GM12801 (cell line): ENCODE data around the gene TMEM30B.

ENCODE experiments used
- TF ChIP-seq, protein P1 (sequence below): IDR thresholded peaks from one replicate; pipeline ENCODE4 v1.5.1; 2011; ENCODE audit warnings: control low read depth; ENCODE audit not compliant: insufficient read length; ENCODE audit errors: extremely low read depth

Gene TMEM30B

DNA sequence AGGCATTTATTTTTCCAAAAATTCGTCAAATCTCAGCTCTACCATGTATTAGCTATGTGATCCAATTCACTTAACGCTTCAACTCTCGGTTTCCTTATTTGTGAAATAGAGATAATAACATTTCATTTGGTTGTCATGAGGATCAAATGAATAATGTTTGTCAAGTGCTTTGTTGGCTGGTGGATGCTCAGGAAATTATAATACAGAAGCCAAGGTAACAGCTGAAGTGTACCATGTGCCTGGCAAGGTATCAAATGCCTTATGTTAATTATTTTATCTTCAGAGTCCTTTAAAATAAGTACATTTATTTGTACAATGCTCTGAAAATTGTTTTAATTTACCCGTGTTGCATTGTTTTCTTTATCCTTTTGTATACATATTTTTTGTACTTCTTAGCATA lies 34.2 kb upstream of the TMEM30B start:
- TF ChIP-seq, protein P1, sequence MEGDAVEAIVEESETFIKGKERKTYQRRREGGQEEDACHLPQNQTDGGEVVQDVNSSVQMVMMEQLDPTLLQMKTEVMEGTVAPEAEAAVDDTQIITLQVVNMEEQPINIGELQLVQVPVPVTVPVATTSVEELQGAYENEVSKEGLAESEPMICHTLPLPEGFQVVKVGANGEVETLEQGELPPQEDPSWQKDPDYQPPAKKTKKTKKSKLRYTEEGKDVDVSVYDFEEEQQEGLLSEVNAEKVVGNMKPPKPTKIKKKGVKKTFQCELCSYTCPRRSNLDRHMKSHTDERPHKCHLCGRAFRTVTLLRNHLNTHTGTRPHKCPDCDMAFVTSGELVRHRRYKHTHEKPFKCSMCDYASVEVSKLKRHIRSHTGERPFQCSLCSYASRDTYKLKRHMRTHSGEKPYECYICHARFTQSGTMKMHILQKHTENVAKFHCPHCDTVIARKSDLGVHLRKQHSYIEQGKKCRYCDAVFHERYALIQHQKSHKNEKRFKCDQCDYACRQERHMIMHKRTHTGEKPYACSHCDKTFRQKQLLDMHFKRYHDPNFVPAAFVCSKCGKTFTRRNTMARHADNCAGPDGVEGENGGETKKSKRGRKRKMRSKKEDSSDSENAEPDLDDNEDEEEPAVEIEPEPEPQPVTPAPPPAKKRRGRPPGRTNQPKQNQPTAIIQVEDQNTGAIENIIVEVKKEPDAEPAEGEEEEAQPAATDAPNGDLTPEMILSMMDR = no peak

- TF ChIP-seq, protein P1 = no peak
Observed at GRCh38 chr14:61308198-61308597, 27.1 kb upstream of the TMEM30B start.

DNA sequence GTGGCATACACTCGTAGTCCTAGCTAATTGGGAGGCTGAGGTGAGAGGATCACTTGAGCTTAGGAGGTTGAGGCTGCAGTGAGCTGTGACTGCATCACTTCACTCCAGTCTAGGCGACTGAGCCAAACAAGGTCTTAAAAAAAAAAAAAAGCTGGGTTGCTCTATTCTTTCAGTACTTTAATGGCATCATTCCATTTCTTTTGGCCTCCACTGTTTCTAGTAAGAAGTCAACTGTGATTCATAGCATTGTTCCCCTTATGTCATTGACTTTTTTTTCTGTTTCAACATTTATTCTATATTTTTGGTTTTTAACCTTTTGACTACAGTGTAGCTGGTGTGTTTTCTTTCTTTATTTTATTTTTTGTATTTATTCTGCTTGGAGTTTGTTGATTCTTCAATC lies 23.6 kb upstream of the TMEM30B start:
- TF ChIP-seq, protein P1 = no peak

DNA sequence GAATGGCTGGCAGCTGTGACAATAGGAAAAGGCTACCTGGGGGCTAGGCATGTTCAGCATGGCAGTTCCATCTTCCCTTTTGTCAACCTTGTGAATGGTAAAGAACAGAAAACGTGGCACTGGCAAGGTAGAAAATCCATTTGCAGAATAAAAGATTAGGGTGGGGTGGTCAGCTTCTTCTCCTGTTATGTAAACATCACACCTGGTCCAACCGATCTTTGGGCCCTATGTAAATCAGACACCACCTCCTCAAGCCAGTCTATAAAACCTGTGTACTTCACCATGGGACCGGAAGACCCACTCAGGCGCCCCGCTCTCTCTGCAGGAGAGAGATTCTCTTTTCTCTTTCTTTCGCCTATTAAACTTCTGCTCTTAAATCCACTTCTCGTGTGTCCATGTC lies 19.6 kb upstream of the TMEM30B start:
- TF ChIP-seq, protein P1 = no peak

- TF ChIP-seq, protein P1 = no peak
Observed at GRCh38 chr14:61300209-61300608, 19.1 kb upstream of the TMEM30B start.

DNA sequence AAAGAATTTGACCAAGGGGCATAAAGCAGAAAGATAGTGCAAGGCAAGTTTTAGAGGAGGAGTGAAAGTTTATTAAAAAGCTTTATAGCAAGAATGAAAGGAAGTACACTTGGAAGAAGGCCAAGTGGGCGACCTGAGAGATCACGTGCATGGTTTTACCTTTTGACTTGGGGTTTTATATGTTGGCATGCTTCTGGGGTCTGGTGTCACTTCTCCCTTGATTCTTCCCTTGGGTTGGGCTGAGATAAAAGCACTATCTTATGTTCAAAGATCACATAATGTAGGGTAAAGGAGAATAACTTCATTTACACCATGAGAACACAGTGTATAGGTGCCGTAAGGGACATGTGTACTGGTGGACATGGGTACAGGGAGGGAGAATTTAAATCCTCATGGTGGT lies 17.7 kb upstream of the TMEM30B start:
- TF ChIP-seq, protein P1 = no peak

DNA sequence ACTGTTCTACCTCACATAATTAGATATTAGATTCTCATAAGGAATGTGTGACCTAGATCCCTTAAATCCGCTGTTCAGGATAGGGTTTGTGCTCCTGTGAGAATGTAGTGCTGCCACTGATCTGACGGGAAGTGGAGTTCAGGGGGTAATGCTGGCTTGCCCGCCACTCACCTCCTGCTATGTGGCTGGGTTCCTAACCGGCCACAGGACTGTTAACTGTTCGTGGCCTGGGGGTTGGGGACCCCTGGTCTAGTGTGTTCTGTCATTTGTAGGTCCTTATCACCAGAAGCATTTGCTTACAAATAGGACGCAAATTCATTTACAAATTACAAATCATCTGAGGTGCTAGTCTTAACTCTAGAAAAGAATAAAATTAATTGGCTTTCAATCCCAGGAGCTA lies 16.4 kb upstream of the TMEM30B start:
- TF ChIP-seq, protein P1 = no peak
